ENCODE measurements around the gene PRKCE. TPM values are rescaled to one million over a fixed set of nuclear protein-coding genes. Genes with fewer than 3 reads are reported as not detected.

The PRKCE gene
- total RNA-seq, 1 experiment from 2014 or later: 1.3 TPM

GRCh38 chr2:45851111-45851510 lies 199.6 kb downstream of the PRKCE start:
- Histone ChIP-seq H4K5ac (ENCODE audit: insufficient read length, low read depth, low read length) (no peak overlapping the region), H4K8ac (replicated peaks; ENCODE audit: insufficient read length, low read depth, low read length) (no peak overlapping the region), H3K56ac (ENCODE audit: insufficient read length, low read depth, low read length) (no peak overlapping the region), H2BK12ac (ENCODE audit: insufficient read length, low read depth, low read length) (no peak overlapping the region), H3T11ph (ENCODE audit: low read length) (no peak overlapping the region), H3K23me2 (ENCODE audit: insufficient read length, low read depth, low read length, poor library complexity, severe bottlenecking) (no peaks in the 10 kb centered on the region), H2AK5ac (ENCODE audit: insufficient read length, low read length) (no peak overlapping the region), H4K20me1 (ENCODE audit: control insufficient read depth, insufficient read depth, insufficient read length) (no peaks in the 10 kb centered on the region), H3K79me2 (ENCODE audit: insufficient read depth, low read length) (no peaks in the 10 kb centered on the region), H3K18ac (ENCODE audit: insufficient read length, low read depth, low read length) (no peak overlapping the region), H3K79me1 (ENCODE audit: insufficient read depth, low read depth, low read length, poor library complexity, severe bottlenecking) (no peaks in the 10 kb centered on the region), H3K9me3 (ENCODE audit: control insufficient read depth, low read depth, low read length) (no peaks in the 10 kb centered on the region), H2BK5ac (ENCODE audit: insufficient read length, low read length) (no peak overlapping the region), H2BK120ac (ENCODE audit: low read depth, low read length, poor library complexity, severe bottlenecking) (no peak overlapping the region), H3K27me3 (ENCODE audit: insufficient read depth, low read length) (no peaks in the 10 kb centered on the region), H3K27ac (ENCODE audit: insufficient read length, low read depth, low read length) (no peak overlapping the region), H2BK20ac (ENCODE audit: low read depth, low read length, poor library complexity, severe bottlenecking) (no peak overlapping the region), H2AFZ (ENCODE audit: low read length) (no peak overlapping the region), H3K4me2 (ENCODE audit: insufficient read depth, insufficient read length, low read length) (no peak overlapping the region), H3K23ac (ENCODE audit: insufficient read length, low read depth, low read length) (no peak overlapping the region), H3K4me1 (ENCODE audit: insufficient read depth, low read length) (no peaks in the 10 kb centered on the region), H2BK15ac (ENCODE audit: low read depth, low read length) (no peak overlapping the region), H3K14ac (ENCODE audit: insufficient read depth, low read length) (no peak overlapping the region), H3K4ac (ENCODE audit: low read depth, low read length) (no peak overlapping the region), H4K91ac (ENCODE audit: insufficient read length, low read depth, low read length) (no peak overlapping the region), H3K9ac (ENCODE audit: extremely low read depth, insufficient read length, low read length) (no peak overlapping the region)
- Mint-ChIP-seq H3K4me1 (peaks cover 8 to 12% of the 10 kb centered on the region in 2 experiments), H3K4me3 (no peak overlapping the region), H3K27me3 (ENCODE audit: low read depth) (peaks cover 5% of the 10 kb centered on the region), H3K27ac (no peak overlapping the region), H3K9me3 (no peaks in the 10 kb centered on the region), H3K36me3 (ENCODE audit: insufficient read depth in 1 of 3, low read depth in 3 of 3) (no peaks in the 10 kb centered on the region; a peak in 1 of 7 replicates)
- no CpG with 5 or more reads among the region's 2 CpGs for WGBS (ENCODE audit: extremely low coverage, insufficient read length, low lambda C conversion rate)
- TF ChIP-seq, protein P1, sequence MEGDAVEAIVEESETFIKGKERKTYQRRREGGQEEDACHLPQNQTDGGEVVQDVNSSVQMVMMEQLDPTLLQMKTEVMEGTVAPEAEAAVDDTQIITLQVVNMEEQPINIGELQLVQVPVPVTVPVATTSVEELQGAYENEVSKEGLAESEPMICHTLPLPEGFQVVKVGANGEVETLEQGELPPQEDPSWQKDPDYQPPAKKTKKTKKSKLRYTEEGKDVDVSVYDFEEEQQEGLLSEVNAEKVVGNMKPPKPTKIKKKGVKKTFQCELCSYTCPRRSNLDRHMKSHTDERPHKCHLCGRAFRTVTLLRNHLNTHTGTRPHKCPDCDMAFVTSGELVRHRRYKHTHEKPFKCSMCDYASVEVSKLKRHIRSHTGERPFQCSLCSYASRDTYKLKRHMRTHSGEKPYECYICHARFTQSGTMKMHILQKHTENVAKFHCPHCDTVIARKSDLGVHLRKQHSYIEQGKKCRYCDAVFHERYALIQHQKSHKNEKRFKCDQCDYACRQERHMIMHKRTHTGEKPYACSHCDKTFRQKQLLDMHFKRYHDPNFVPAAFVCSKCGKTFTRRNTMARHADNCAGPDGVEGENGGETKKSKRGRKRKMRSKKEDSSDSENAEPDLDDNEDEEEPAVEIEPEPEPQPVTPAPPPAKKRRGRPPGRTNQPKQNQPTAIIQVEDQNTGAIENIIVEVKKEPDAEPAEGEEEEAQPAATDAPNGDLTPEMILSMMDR (conservative IDR thresholded peaks at IDR 0.05): no peak
- no peak for DNase-seq
